ENCODE data around the gene PRSS23. TPM values are rescaled to one million over a fixed set of nuclear protein-coding genes. Genes with fewer than 3 reads are reported as not detected.
"Not testable (repeated sequence)": the region's sequence is repeated elsewhere in the genome, so short reads cannot be mapped to it uniquely, and the experiment has no call there.

PRSS23 gene, protein sequence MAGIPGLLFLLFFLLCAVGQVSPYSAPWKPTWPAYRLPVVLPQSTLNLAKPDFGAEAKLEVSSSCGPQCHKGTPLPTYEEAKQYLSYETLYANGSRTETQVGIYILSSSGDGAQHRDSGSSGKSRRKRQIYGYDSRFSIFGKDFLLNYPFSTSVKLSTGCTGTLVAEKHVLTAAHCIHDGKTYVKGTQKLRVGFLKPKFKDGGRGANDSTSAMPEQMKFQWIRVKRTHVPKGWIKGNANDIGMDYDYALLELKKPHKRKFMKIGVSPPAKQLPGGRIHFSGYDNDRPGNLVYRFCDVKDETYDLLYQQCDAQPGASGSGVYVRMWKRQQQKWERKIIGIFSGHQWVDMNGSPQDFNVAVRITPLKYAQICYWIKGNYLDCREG
- 1.4 and 1.5 TPM in 2 replicates for total RNA-seq (2014; rRNA removed; shearing (Covaris generic))

DNA sequence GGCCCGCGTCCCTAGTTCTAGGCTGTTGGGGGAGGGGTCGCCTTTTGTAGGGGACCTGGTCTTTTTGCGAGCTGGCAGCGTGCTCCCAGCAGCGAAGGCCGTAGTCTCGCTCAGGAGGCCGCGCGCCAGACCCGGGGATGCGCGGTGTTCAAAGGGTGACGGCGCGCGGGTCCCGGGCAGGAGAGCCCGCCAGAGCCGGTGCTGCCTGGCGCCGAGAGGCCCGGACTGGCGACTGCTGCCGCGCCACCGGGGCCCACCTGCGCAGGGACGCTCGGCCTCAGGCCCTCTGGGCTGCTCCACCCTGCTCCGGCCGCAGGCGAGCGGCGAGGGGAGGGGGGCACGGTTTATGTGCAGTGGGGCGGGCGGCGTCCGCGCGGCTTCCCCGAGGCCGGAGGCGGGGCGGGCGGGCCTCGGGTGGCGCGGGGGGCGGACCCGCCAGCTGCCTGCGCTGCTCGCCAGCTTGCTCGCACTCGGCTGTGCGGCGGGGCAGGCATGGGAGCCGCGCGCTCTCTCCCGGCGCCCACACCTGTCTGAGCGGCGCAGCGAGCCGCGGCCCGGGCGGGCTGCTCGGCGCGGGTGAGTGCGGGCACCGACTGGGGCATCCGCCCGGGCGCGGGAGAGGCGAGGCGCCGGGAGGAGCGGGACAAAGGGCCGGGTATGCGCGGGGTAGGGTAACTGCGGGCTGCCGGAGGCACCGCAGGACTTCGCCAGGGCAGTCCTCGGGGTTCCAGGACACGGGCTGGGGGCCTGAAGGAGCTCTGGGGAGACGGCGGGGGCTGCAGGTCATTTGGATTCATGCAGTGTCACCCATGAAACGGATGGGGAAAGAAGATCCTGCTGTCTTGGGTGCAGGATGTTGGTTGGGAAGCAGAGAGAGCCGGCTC is at the start of gene PRSS23:
Gene PRSS23, plus strand, starts transcription at position 467 of the 884 bp plus-strand sequence. CDS start 7,102 bp downstream, outside the sequence.
- Histone ChIP-seq H3K4me1 (no peaks in the 10 kb centered on the region), H3K4me3 (peak within 1 kb of the TSS; percentile 55), H3K27me3 (peaks cover 11% of the 10 kb centered on the region), H3K9me3 (replicated peaks) (no peaks in the 10 kb centered on the region), H3K27ac (no peak within 1 kb of the TSS), H3K36me3 (no peaks in the 10 kb centered on the region)
- peak; percentile 39 to 58 for DNase-seq

DNA sequence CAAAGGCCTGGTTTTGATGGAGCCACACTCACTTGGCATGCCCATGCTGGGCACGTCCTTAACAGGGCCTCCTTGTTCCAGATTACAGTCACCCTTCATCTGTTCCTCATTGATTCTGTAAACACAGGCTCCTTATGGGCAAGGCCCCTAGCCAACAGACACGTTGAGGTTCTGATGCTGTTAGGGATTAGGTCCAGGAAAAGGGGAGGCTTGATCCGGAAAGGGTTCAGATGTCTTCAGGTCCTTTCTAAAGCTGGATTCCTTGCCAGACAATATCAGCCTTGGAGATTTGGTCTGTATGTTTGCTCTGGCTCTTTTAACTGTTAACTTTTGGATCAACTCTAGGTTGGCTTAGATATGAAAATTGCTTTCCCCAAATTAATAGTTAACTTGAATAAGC is 46.9 kb upstream of the PRSS23 start:
- Histone ChIP-seq H3K27ac (no peak overlapping the region), H3K9me3 (replicated peaks) (no peaks in the 10 kb centered on the region), H3K36me3 (no peaks in the 10 kb centered on the region), H3K4me3 (no peak overlapping the region), H3K27me3 (no peaks in the 10 kb centered on the region), H3K4me1 (peaks cover under 1% of the 10 kb centered on the region)
- DNase-seq: no peak

DNA sequence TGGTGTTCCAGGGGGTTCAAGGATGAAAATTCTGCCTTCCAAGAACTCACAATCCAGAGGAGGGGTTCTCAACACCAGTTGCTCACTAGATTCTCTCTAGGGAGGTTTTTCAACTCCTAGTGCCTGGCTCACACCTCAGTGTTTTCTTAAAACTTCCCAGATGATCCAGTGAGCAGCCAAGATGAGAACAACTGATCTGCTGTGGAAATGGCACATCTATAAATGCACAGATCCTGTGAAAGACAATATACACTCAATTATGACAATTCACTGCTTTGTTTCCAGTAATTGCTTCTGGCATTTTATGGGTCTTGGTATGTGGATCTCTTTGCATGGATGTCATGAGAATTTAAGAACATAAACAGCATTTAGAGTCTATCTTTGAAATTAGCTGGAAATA is 45.2 kb upstream of the PRSS23 start:
- H3K27ac ChIP-seq: no peak overlapping the region

DNA sequence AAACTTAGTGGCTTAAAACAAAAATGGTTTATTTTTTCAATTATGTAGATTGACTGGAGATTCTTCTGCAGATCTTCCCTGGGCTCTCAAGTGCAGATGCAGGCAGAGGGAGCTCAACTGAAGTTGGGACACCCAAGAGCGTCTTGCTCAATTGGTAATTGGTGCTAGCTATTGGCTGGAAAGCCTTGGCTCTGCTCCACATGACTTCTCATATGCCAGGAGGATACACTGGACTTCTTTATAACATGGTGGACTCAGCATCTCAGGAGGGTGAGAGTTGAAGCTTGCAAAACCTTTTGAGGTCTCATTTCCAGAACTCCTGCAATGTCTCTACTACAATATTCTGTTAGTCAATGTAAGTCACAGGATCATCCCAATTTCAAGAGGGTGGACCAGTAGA is 42.2 kb upstream of the PRSS23 start:
- Histone ChIP-seq H3K27me3 (no peaks in the 10 kb centered on the region), H3K4me1 (no peaks in the 10 kb centered on the region), H3K36me3 (no peaks in the 10 kb centered on the region), H3K9me3 (replicated peaks) (no peaks in the 10 kb centered on the region), H3K4me3 (no peak overlapping the region), H3K27ac (no peak overlapping the region)
- DNase-seq: no peak

More for the DNA sequence above, 45.2 kb upstream of the PRSS23 start:
- no peaks in the 10 kb centered on the region for H3K27me3 ChIP-seq
- no peaks in the 10 kb centered on the region for H3K9me3 ChIP-seq (replicated peaks)
- H3K36me3 ChIP-seq: no peaks in the 10 kb centered on the region
- no peak for DNase-seq
- no peak overlapping the region for H3K4me3 ChIP-seq
- H3K4me1 ChIP-seq: no peaks in the 10 kb centered on the region

DNA sequence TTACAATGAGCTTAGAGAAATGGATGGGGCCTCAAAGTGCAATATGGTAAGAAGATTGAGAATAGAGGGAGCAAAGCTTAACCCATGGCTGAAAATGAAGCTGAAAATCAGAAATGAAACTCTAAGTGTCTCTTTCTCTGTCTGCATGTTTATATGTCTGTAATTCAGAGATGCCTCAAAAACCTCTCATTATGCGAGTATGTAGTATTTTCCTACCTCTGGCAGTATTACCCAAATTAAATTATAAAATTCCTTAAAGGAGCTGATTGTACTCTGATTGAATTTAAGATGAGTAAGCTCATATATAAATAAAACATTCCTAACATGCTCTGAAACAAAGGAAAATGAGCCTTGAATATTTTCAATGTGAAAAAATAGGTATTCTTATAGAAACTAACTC is 39.8 kb upstream of the PRSS23 start:
- H3K4me3 ChIP-seq: no peak overlapping the region
- DNase-seq: no peak
- no peaks in the 10 kb centered on the region for H3K27me3 ChIP-seq
- no peak overlapping the region for H3K27ac ChIP-seq
- H3K9me3 ChIP-seq (replicated peaks): no peaks in the 10 kb centered on the region
- no peaks in the 10 kb centered on the region for H3K36me3 ChIP-seq
- no peaks in the 10 kb centered on the region for H3K4me1 ChIP-seq

DNA sequence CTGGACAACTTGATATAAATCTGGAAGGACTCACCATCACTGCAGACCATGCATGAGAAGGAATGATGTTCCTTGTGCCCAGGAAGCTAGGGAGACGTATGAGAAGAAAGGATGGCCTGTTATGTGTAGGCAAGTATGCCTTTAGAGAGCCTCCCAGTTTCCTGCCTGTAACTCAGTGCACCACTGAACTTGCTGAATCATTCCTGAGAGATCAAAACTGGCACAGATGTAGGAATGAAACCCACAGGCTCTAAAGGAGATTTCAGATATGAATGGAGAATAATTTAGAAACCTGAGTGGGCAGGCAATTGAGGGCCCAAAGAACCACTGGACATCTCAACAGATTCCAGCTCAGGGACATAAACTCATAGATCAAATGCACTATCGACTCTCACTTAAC is 38.4 kb upstream of the PRSS23 start:
- Histone ChIP-seq H3K4me3 (no peak overlapping the region), H3K27ac (no peak overlapping the region), H3K4me1 (no peaks in the 10 kb centered on the region), H3K36me3 (no peaks in the 10 kb centered on the region), H3K27me3 (no peaks in the 10 kb centered on the region), H3K9me3 (replicated peaks) (no peaks in the 10 kb centered on the region)
- no peak for DNase-seq

DNA sequence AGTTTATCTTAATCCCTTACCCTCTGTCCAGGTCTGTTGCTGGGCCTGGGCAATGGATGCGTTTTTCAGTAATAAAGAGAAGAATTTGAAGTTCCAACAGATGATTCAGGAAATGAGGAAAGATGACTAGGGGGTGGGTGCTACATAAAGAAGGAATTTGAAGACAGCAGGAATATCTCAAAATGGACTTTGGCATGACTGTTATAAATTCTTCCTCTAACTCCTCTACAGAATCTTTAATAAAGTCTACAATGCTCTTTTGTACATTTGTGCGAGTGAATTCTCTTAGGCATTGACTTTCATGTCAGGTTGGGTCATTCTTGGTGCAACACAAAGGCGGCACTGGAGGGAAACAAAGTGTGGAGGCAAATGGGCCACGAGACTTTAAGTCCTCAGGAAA is 35.1 kb upstream of the PRSS23 start:
- Histone ChIP-seq H3K4me1 (peaks cover 4% of the 10 kb centered on the region), H3K4me3 (no peak overlapping the region), H3K36me3 (no peaks in the 10 kb centered on the region), H3K9me3 (replicated peaks) (no peaks in the 10 kb centered on the region), H3K27me3 (0 out of 2 replicates have a peak, but pooled peaks cover 3% of the 10 kb centered on the region), H3K27ac (no peak overlapping the region)
- no peak for DNase-seq

DNA sequence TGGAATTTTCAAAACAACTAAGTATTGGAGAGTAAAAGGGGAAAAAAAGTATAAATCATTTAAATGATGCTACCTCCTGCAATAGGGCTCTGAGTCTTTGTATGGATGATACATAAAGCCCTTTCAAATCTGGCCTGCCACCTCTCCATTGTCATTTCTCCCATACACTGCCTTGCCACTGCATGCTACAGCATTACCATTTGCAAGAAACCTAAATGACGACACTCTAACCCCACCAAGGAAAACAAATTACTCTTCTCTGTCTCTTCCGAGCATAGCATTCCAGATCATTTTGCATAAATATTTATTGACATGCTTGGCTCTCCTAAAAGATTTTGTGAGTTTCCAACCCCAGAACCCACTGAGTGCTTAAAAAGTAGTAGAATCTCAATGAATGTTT is 34.5 kb upstream of the PRSS23 start:
- Histone ChIP-seq H3K4me1 (peaks cover 4% of the 10 kb centered on the region), H3K27me3 (0 out of 2 replicates have a peak, but pooled peaks cover 3% of the 10 kb centered on the region), H3K27ac (no peak overlapping the region), H3K9me3 (replicated peaks) (no peaks in the 10 kb centered on the region), H3K36me3 (no peaks in the 10 kb centered on the region), H3K4me3 (no peak overlapping the region)
- DNase-seq: no peak

DNA sequence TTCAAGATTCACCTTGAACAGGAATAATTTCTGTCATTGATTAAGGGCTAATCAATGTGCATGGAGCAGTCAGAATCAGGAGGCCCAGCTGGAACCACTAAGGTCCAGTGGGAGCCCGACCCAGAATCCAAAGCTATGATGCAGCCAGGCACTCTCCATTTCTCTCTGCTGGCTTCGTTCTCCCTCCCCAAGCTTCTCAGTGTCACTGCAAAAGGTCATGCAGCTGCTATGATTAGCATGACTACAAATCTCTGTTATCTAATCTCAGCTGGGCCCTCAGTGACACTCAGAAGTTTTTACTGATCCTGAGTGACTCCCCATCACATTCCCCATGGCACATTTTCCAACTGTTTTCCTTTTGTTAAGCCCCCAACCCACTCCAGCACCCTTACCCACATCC is 31.1 kb upstream of the PRSS23 start:
- no peak for DNase-seq
- H3K36me3 ChIP-seq: no peaks in the 10 kb centered on the region
- H3K27me3 ChIP-seq: 0 out of 2 replicates have a peak, but pooled peaks cover 3% of the 10 kb centered on the region
- no peaks in the 10 kb centered on the region for H3K9me3 ChIP-seq (replicated peaks)
- H3K27ac ChIP-seq: no peak overlapping the region
- no peak overlapping the region for H3K4me3 ChIP-seq
- H3K4me1 ChIP-seq: peaks cover 4% of the 10 kb centered on the region

DNA sequence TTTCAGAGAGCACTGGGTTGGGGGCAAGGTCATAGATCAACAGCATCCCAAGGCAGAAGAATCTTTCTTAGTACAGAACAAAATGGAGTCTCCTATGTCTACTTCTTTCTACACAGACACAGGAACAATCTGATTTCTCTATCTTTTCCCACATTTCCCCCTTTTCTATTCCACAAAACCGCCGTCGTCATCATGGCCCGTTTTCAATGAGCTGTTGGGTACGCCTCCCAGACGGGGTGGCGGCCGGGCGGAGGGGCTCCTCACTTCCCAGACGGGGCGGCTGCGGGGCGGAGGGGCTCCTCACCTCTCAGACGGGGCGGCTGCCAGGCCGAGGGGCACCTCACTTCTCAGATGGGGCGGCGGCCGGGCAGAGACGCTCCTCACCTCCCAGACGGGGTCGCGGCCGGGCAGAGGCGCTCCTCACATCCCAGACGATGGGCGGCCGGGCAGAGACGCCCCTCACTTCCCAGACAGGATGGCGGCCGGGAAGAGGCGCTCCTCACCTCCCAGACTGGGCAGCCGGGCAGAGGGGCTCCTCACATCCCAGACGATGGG is 29.8 kb upstream of the PRSS23 start:
- not testable (repeated sequence) for H3K36me3 ChIP-seq; H3K27ac ChIP-seq; H3K4me3 ChIP-seq; H3K4me1 ChIP-seq; DNase-seq; H3K9me3 ChIP-seq (replicated peaks); H3K27me3 ChIP-seq

DNA sequence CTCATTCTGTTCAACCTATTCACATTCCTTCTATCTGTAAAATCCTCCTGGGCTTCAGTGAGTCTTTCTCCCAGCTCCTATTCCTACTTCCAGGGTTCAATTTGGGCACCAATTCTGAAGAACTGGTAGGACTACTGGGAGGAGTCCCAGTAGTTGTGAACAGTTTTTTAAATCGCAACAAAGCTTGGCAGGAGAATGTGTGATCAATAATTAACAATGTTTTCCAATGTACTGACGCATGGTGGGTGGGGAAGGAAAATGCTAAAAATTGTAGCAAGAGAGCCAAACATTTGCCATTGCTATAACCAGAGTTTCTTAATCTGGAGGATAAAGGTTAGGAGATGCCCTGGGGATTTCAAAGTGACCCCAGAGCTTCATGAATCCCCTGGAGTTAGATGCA is 27.3 kb upstream of the PRSS23 start:
- no peaks in the 10 kb centered on the region; the same call in 1 of the 2 replicates for H3K9me3 ChIP-seq (replicated peaks)
- no peak overlapping the region for H3K4me3 ChIP-seq
- H3K4me1 ChIP-seq: peaks cover 4% of the 10 kb centered on the region
- no peaks in the 10 kb centered on the region for H3K27me3 ChIP-seq
- no peak for DNase-seq
- H3K36me3 ChIP-seq: no peaks in the 10 kb centered on the region
- no peak overlapping the region for H3K27ac ChIP-seq

DNA sequence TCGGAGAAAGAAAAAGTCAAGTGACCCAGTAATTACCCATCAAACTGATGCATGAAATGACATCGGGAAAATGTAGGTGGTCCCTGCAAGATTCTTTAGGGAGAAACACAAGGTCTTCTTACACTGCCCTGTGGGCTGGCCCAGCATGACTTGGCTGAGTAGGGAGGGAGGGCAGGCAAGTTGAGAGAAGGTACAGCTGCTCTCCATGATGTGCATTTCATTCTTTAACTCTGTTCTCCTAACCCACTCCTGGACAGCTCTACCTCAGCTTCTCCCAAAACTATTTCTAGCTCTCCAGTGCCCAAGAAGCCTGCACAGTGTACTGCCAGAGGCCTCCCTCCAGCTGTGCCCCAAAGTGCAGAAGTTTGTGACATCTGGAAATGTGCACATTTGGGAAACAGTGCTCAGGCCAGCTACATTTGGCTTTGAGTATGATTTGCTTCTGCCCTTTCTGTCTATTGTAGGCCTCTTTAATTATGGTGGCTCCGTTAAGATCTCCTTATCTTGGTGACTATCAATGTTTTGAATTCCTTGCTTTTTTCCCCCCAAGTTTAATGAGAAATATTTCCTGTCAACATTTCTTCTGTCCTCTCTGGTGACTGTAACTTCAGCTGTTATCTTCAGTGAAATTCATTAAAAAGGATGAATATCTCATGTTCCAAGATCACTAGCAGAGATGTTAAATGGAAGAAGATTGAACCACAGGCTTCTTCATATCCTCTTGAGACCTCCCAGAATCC is 26.7 kb upstream of the PRSS23 start:
- H3K4me3 ChIP-seq: no peak overlapping the region
- no peak overlapping the region for H3K27ac ChIP-seq
- H3K9me3 ChIP-seq (replicated peaks): no peaks in the 10 kb centered on the region; the same call in 1 of the 2 replicates
- H3K36me3 ChIP-seq: no peaks in the 10 kb centered on the region
- H3K27me3 ChIP-seq: no peaks in the 10 kb centered on the region
- no peak for DNase-seq
- H3K4me1 ChIP-seq: peaks cover 4% of the 10 kb centered on the region

DNA sequence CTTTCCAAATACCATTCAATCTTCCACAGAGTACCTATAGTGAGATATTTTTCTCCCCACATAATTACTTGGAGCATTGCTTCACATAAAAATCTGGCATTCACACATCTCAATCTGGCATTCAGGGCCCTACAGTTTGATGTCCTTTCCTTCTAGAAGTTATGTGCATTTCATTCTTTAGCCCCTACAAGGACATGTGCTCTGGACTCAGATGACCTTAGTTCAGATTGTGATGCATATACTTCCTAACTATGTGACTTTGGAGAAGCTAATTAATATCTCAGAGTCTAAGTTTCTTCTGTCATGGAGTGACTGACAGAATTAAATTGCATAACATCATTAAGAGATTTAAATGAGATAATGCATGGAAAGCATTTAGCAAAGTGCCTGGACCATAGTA is 25.9 kb upstream of the PRSS23 start:
- Histone ChIP-seq H3K4me1 (no peaks in the 10 kb centered on the region), H3K9me3 (replicated peaks) (no peaks in the 10 kb centered on the region; the same call in 1 of the 2 replicates), H3K27ac (no peak overlapping the region), H3K36me3 (no peaks in the 10 kb centered on the region), H3K4me3 (no peak overlapping the region), H3K27me3 (no peaks in the 10 kb centered on the region)
- no peak for DNase-seq

DNA sequence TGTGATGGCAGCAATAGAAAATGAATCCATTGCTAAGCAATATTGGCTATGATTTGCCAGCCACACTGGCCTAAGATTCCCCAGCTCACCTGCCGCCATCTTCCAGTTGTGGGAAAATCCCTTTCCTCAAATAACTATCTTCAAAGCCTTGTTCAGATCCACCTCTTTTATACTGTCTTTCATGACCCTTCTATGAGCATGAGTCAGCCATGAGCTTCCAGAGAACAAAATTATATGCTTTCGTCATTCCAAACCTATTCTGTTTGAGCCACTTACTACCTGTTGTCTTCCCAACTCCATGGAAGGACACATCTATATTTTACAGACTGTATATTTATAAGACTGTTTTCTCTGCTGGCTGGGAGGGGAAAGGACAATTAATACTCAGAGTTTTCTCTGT is 25.0 kb upstream of the PRSS23 start:
- Histone ChIP-seq H3K4me1 (no peaks in the 10 kb centered on the region), H3K27me3 (no peaks in the 10 kb centered on the region), H3K27ac (no peak overlapping the region), H3K9me3 (replicated peaks) (no peaks in the 10 kb centered on the region; the same call in 1 of the 2 replicates), H3K4me3 (no peak overlapping the region), H3K36me3 (no peaks in the 10 kb centered on the region)
- DNase-seq: no peak
